ENCODE results near the gene KLHDC7A.

The KLHDC7A gene

GRCh38 chr1:18473195-18473815 lies 7.4 kb upstream of the KLHDC7A start:
- no peak for DNase-seq

- no peak for DNase-seq
Observed at GRCh38 chr1:18474559-18475175, 6.1 kb upstream of the KLHDC7A start.

- no peak for DNase-seq
Observed at GRCh38 chr1:18475234-18475905, 5.4 kb upstream of the KLHDC7A start.

GRCh38 chr1:18479454-18479853 lies 1.3 kb upstream of the KLHDC7A start:
- DNase-seq, result no peak

GRCh38 chr1:18481190-18481920 lies 625 bp downstream of the KLHDC7A start:
- peak; percentile 26 to 45 for DNase-seq

- no peak for DNase-seq
Observed at GRCh38 chr1:18481921-18482701, 1.4 kb downstream of the KLHDC7A start.

GRCh38 chr1:18482721-18483425 lies 2.1 kb downstream of the KLHDC7A start:
- DNase-seq, result no peak

GRCh38 chr1:18484276-18484675 lies 3.5 kb downstream of the KLHDC7A start:
- no peak for DNase-seq

GRCh38 chr1:18484721-18485120 lies 4.0 kb downstream of the KLHDC7A start:
- DNase-seq, result no peak

- no peak for DNase-seq
Observed at GRCh38 chr1:18485227-18485626, 4.5 kb downstream of the KLHDC7A start.

- no peak for DNase-seq
Observed at GRCh38 chr1:18486195-18486594, 5.5 kb downstream of the KLHDC7A start.

- no peak for DNase-seq
Observed at GRCh38 chr1:18489417-18490143, 8.8 kb downstream of the KLHDC7A start.

- DNase-seq, result no peak
Observed at GRCh38 chr1:18491168-18491567, 10.4 kb downstream of the KLHDC7A start.

GRCh38 chr1:18494304-18494703 lies 13.6 kb downstream of the KLHDC7A start:
- no peak for DNase-seq

- DNase-seq, result no peak
Observed at GRCh38 chr1:18495635-18496034, 14.9 kb downstream of the KLHDC7A start.

- DNase-seq, result no peak
Observed at GRCh38 chr1:18496056-18496455, 15.3 kb downstream of the KLHDC7A start.

- DNase-seq, result no peak
Observed at GRCh38 chr1:18496497-18497235, 15.9 kb downstream of the KLHDC7A start.

- DNase-seq, result no peak
Observed at GRCh38 chr1:18501833-18502232, 21.1 kb downstream of the KLHDC7A start.

- DNase-seq, result no peak
Observed at GRCh38 chr1:18504609-18505008, 23.9 kb downstream of the KLHDC7A start.

GRCh38 chr1:18505666-18506065 lies 24.9 kb downstream of the KLHDC7A start:
- no peak for DNase-seq

GRCh38 chr1:18508084-18508483 lies 27.4 kb downstream of the KLHDC7A start:
- DNase-seq, result no peak
